Left colon (tissue), 2 donors: Measurements from ENCODE around the gene GJA1. TPM values are rescaled to one million over a fixed set of nuclear protein-coding genes. Genes with fewer than 3 reads are reported as not detected.
A peak's percentile ranks its signal among the peaks of the same experiment; 100 is the strongest.
"Not testable (repeated sequence)": the region's sequence is repeated elsewhere in the genome, so short reads cannot be mapped to it uniquely, and the experiment has no call there.

Source experiments
- ATAC-seq: fragments of 200-7000 bp; cut with Tn5 transposase; one replicate; pipeline ENCODE4 v1.9.1; 2020; ENCODE audit warnings: mild to moderate bottlenecking, moderate library complexity
- DNase-seq, 2 donors: peaks; one replicate each; pipeline ENCODE4 v3.0.0-alpha.2; 2020
- intact Hi-C, 2 donors: fragments of 100-400 bp; cut with DNase I in 1 of 2; cut with micrococcal nuclease in 1 of 2; formaldehyde crosslinking; loops; one replicate each; pipeline versions ENCODE4 v1.11.2 to v1.14.0; 2022; cut with DNase I, micrococcal nuclease
- total RNA-seq, 2 donors: library from RNA; stranded (reverse); fragmentation: NEBNext Ultra II Directional; extraction: Animal tissue kit (Norgen Biotek cat#: 25700); gene quantifications; one replicate each; pipeline ENCODE4 v1.2.1, GENCODE V29; 2021
- donor health status: DM: no; HTN: no; CAD: no.
- donor health status: DM: yes; HTN: yes; CAD: no.

The GJA1 gene
- total RNA-seq, 2 donors from 2014 or later, result 6.5 to 8.3 TPM

GRCh38 chr6:121434037-121434770, 1.2 kb upstream of the GJA1 start:
- intact Hi-C loops, result loop anchor here in 1 of 2 donors (10.0 kb wide), 1 partner anchor 421 kb away; no protein-coding TSS in a partner anchor
- ATAC-seq, result no peak
- no peak for DNase-seq

GRCh38 chr6:121436274-121436857, 920 bp downstream of the GJA1 start:
- no peak for ATAC-seq
- intact Hi-C loops, result loop anchor here in 1 of 2 donors (10.0 kb wide), 1 partner anchor 418 kb away; no protein-coding TSS in a partner anchor

GRCh38 chr6:121436960-121437850, 1.8 kb downstream of the GJA1 start:
- DNase-seq, result peak in 1 of 2 donors; percentile 8
- peak; percentile 11 for ATAC-seq
- intact Hi-C loops, result loop anchor here in 1 of 2 donors (10.0 kb wide), 1 partner anchor 418 kb away; no protein-coding TSS in a partner anchor

More at GRCh38 chr6:121436274-121436857, 920 bp downstream of the GJA1 start:
- no peak for DNase-seq

GRCh38 chr6:121437851-121438651, 2.6 kb downstream of the GJA1 start:
- DNase-seq (no peak), ATAC-seq (no peak)
- intact Hi-C loops, result loop anchor here in 1 of 2 donors (10.0 kb wide), 1 partner anchor 417 kb away; no protein-coding TSS in a partner anchor

DNA sequence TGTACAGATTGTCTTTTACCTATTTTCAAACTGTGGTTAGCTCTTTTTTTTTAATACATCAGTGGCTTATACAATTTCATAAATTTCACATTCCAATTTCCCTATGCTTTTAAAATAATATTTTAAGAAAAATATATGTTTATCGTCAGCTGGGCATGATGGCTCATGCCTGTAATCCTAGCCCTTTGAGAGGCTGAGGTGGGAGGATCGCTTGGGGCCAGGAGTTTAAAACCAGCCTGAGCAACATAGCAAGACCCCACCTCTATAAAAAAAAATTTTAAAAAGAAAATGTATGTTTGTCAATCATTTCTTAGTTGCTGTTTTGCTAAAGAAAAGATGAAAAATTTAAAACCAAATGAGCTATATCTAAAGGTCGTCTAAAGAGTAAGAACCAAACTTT, 3.4 kb downstream of the GJA1 start:
- DNase-seq (no peak), ATAC-seq (no peak)
- intact Hi-C loops, result loop anchor here in 1 of 2 donors (10.0 kb wide), 1 partner anchor 416 kb away; no protein-coding TSS in a partner anchor

DNA sequence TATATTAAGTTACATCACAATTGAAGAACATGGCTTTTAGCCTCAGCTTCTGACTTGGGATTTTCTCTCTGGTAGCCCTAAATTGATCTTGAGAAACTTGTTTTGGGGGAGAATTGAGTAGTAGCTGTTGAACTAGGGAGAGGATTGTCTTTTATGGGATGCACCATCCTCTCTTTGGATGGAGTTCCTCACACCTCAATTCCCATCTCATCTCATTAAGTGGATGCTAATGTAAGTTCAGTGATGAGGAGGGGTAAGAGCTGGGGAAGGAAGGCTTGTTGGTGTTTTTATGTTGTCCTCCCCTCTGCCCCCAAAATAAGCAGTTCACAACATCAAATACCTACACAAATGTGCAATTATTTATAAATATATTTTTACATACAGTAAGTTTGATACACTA, 4.0 kb downstream of the GJA1 start:
- no peak for ATAC-seq
- intact Hi-C loops, result loop anchor here in 1 of 2 donors (10.0 kb wide), 1 partner anchor 415 kb away; no protein-coding TSS in a partner anchor
- DNase-seq, result no peak

GRCh38 chr6:121439926-121440325, 4.5 kb downstream of the GJA1 start:
- DNase-seq, result no peak
- ATAC-seq, result no peak
- intact Hi-C loops, result loop anchor here in 1 of 2 donors (10.0 kb wide), 1 partner anchor 415 kb away; no protein-coding TSS in a partner anchor

GRCh38 chr6:121441477-121441876, 6.0 kb downstream of the GJA1 start:
- ATAC-seq (no peak), DNase-seq (no peak)
- intact Hi-C loops, result no loop called here

GRCh38 chr6:121442576-121442975, 7.1 kb downstream of the GJA1 start:
- no peak for ATAC-seq
- intact Hi-C loops, result no loop called here
- no peak for DNase-seq

GRCh38 chr6:121443971-121444541, 8.6 kb downstream of the GJA1 start:
- ATAC-seq, result no peak
- no peak for DNase-seq
- intact Hi-C loops, result no loop called here

DNA sequence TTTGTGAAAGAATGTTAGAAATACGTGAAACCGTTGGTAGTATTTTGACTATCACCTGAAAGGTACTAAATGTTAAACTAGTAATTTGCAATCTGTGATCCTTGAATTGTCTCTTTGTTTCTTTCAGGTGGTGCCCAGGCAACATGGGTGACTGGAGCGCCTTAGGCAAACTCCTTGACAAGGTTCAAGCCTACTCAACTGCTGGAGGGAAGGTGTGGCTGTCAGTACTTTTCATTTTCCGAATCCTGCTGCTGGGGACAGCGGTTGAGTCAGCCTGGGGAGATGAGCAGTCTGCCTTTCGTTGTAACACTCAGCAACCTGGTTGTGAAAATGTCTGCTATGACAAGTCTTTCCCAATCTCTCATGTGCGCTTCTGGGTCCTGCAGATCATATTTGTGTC, 11.3 kb downstream of the GJA1 start:
- intact Hi-C loops, ATAC-seq, DNase-seq: not testable (repeated sequence)

GRCh38 chr6:121447746-121448145, 12.3 kb downstream of the GJA1 start:
- ATAC-seq, DNase-seq, intact Hi-C loops: not testable (repeated sequence)

GRCh38 chr6:121448528-121448927, 13.1 kb downstream of the GJA1 start:
- DNase-seq, ATAC-seq, intact Hi-C loops: not testable (repeated sequence)

GRCh38 chr6:121449331-121449730, 13.9 kb downstream of the GJA1 start:
- ATAC-seq, result no peak

GRCh38 chr6:121450242-121450641, 14.8 kb downstream of the GJA1 start:
- intact Hi-C loops, result no loop called here
- ATAC-seq (no peak), DNase-seq (no peak)

More at GRCh38 chr6:121449331-121449730, 13.9 kb downstream of the GJA1 start:
- DNase-seq, result no peak
- intact Hi-C loops, result no loop called here

- no peak for DNase-seq
- intact Hi-C loops, result no loop called here
- no peak for ATAC-seq
Measured at GRCh38 chr6:121451250-121451649, 15.8 kb downstream of the GJA1 start.

GRCh38 chr6:121453191-121453590, 17.7 kb downstream of the GJA1 start:
- intact Hi-C loops, result no loop called here
- ATAC-seq, result no peak
- DNase-seq, result no peak

GRCh38 chr6:121460170-121460569, 24.7 kb downstream of the GJA1 start:
- ATAC-seq (no peak), DNase-seq (no peak)
- intact Hi-C loops, result no loop called here
